Caco-2 (cell line): ENCODE data around the gene TDRD9. TPM values are rescaled to one million over a fixed set of nuclear protein-coding genes. Genes with fewer than 3 reads are reported as not detected.
A peak's percentile ranks its signal among the peaks of the same experiment; 100 is the strongest.

Experiments
- BruUV-seq: library from RNA; stranded (reverse); fragments of 400-500 nt; replicated peaks from 2 replicates; lab custom pipeline; 2021; lab: Mats Ljungman, UMichigan
- CTCF ChIA-PET: fragments of 300-600 bp; sonication (Branson Sonifier 250); formaldehyde crosslinking; loops from one replicate; lab custom pipeline; 2022; ENCODE audit warnings: antibody characterized with exemption; lab: Charles Lee
- POLR2A ChIA-PET: fragments of 300-600 bp; sonication (Branson Sonifier 250); formaldehyde crosslinking; loops from one replicate; lab custom pipeline; 2022; ENCODE audit warnings: antibody characterized with exemption; lab: Charles Lee
- DNase-seq, 2 experiments: peaks; one replicate each; pipeline versions ENCODE4 v3.0.0 to v3.0.0-alpha.2; 2020 to 2022
- H3K27me3 ChIP-seq: replicated peaks from 2 replicates; pipeline ENCODE4 v1.6.0; 2011; ENCODE audit warnings: low read length; ENCODE audit not compliant: control insufficient read depth, insufficient read depth
- H3K36me3 ChIP-seq: 2 replicates; pipeline ENCODE4 v1.5.1; 2011; ENCODE audit warnings: low read length; ENCODE audit not compliant: control insufficient read depth, insufficient read depth
- H3K4me1 ChIP-seq: fragments of 250-450 bp; sonication (Bioruptor Pico); 2 replicates; pipeline ENCODE4 v1.5.1; 2020; ENCODE audit warnings: mild to moderate bottlenecking
- H3K4me3 ChIP-seq: 2 replicates; pipeline ENCODE4 v1.5.1; 2011; ENCODE audit warnings: low read depth, mild to moderate bottlenecking, control low read depth, low read length
- H3K9me3 ChIP-seq: fragments of 250-450 bp; sonication (Bioruptor Pico); 2 replicates; pipeline ENCODE4 v1.5.1; 2020; ENCODE audit warnings: mild to moderate bottlenecking, moderate library complexity
- H3K27ac Mint-ChIP-seq: one replicate; pipeline ENCODE4 v1.8.0; 2022; ENCODE audit warnings: mixed read lengths; ENCODE audit not compliant: unreplicated experiment
- H3K27me3 Mint-ChIP-seq: one replicate; pipeline ENCODE4 v1.8.0; 2022; ENCODE audit warnings: mixed read lengths; ENCODE audit not compliant: insufficient read depth, unreplicated experiment
- H3K36me3 Mint-ChIP-seq: one replicate; pipeline ENCODE4 v1.8.0; 2022; ENCODE audit warnings: mild to moderate bottlenecking, mixed read lengths; ENCODE audit not compliant: insufficient read depth, unreplicated experiment
- H3K4me1 Mint-ChIP-seq: one replicate; pipeline ENCODE4 v1.8.0; 2022; ENCODE audit warnings: low read depth, mixed read lengths; ENCODE audit not compliant: unreplicated experiment
- H3K4me3 Mint-ChIP-seq: one replicate; pipeline ENCODE4 v1.8.0; 2022; ENCODE audit warnings: mild to moderate bottlenecking, moderate library complexity, mixed read lengths; ENCODE audit not compliant: unreplicated experiment
- H3K9me3 Mint-ChIP-seq: one replicate; pipeline ENCODE4 v1.8.0; 2022; ENCODE audit warnings: mixed read lengths; ENCODE audit not compliant: unreplicated experiment
- CTCF ChIP-seq, 2 experiments: fragments of 200-600 bp in 1 of 2; IDR thresholded peaks; 1 replicate in 1 of 2; 2 replicates in 1 of 2; pipeline versions ENCODE4 v1.5.1 to v1.8.0; 2011 to 2022; ENCODE audit warnings: antibody characterized with exemption in 1 of 2, control low read depth in 1 of 2, inconsistent platforms in 1 of 2, low read depth in 1 of 2, low read length in 1 of 2, mild to moderate bottlenecking in 1 of 2, moderate library complexity in 1 of 2; ENCODE audit not compliant: insufficient read depth in 1 of 2, severe bottlenecking in 1 of 2, unreplicated experiment in 1 of 2
- intact Hi-C: fragments of 100-400 bp; cut with micrococcal nuclease; formaldehyde crosslinking; loops from one replicate; pipeline ENCODE4 v1.10.0; 2022; ENCODE audit not compliant: unreplicated experiment
- total RNA-seq: library from RNA; stranded (reverse); gene quantifications from 2 replicates; pipeline ENCODE4 v1.2.3, GENCODE V29; 2022

Gene TDRD9
- total RNA-seq, 1 experiment from 2014 or later = not detected

- BruUV-seq = no TSS peak
- no peak overlapping the region for H3K4me3 Mint-ChIP-seq
- no peaks in the 10 kb centered on the region for H3K9me3 ChIP-seq
- H3K36me3 Mint-ChIP-seq = no peaks in the 10 kb centered on the region
- peaks cover 17% of the 10 kb centered on the region for H3K4me1 ChIP-seq
- no peaks in the 10 kb centered on the region for H3K27me3 Mint-ChIP-seq
- no peak for TF ChIP-seq CTCF (IDR thresholded peaks at IDR 0.05; ENCODE audit: insufficient read depth in 1 of 2, low read depth in 1 of 2, low read length in 1 of 2, severe bottlenecking in 1 of 2, unreplicated experiment in 1 of 2)
- POLR2A ChIA-PET = interaction anchor here (0.6 kb wide), 1 partner anchor 17 kb away, joined by 4 read pairs; no protein-coding TSS in a partner anchor
- peaks cover 14% of the 10 kb centered on the region for H3K4me1 Mint-ChIP-seq
- CTCF ChIA-PET = no interaction called here
- H3K27me3 ChIP-seq = no peaks in the 10 kb centered on the region
- no peaks in the 10 kb centered on the region for H3K9me3 Mint-ChIP-seq
- DNase-seq = no peak
- H3K36me3 ChIP-seq = no peaks in the 10 kb centered on the region
- no peak overlapping the region for H3K27ac Mint-ChIP-seq
- intact Hi-C loops = no loop called here
- no peak overlapping the region for H3K4me3 ChIP-seq
These were observed 3.2 kb downstream of the TDRD9 start for GRCh38 chr14:103931422-103931821.

- ChIA-PET POLR2A (no interaction called here), CTCF (no interaction called here)
- no peak for TF ChIP-seq CTCF (IDR thresholded peaks at IDR 0.05; ENCODE audit: insufficient read depth in 1 of 2, low read depth in 1 of 2, low read length in 1 of 2, severe bottlenecking in 1 of 2, unreplicated experiment in 1 of 2)
- no peaks in the 10 kb centered on the region for H3K36me3 ChIP-seq
- intact Hi-C loops = no loop called here
- H3K9me3 ChIP-seq = no peaks in the 10 kb centered on the region
- Mint-ChIP-seq H3K27me3 (no peaks in the 10 kb centered on the region), H3K27ac (peak overlapping the region; percentile 20), H3K4me1 (peaks cover 14% of the 10 kb centered on the region), H3K36me3 (no peaks in the 10 kb centered on the region), H3K4me3 (no peak overlapping the region), H3K9me3 (no peaks in the 10 kb centered on the region)
- H3K27me3 ChIP-seq = no peaks in the 10 kb centered on the region
- peaks cover 17% of the 10 kb centered on the region for H3K4me1 ChIP-seq
- no peak for DNase-seq
- BruUV-seq = no TSS peak
- no peak overlapping the region for H3K4me3 ChIP-seq
These were observed 4.7 kb downstream of the TDRD9 start for GRCh38 chr14:103932791-103933490.

- no peaks in the 10 kb centered on the region for H3K27me3 ChIP-seq
- H3K4me1 ChIP-seq = peaks cover 17% of the 10 kb centered on the region
- no peak overlapping the region for H3K27ac Mint-ChIP-seq
- POLR2A ChIA-PET = no interaction called here
- H3K9me3 ChIP-seq = no peaks in the 10 kb centered on the region
- no peak overlapping the region for H3K4me3 ChIP-seq
- H3K36me3 Mint-ChIP-seq = no peaks in the 10 kb centered on the region
- H3K27me3 Mint-ChIP-seq = peaks cover 2% of the 10 kb centered on the region
- H3K4me1 Mint-ChIP-seq = peaks cover 14% of the 10 kb centered on the region
- H3K36me3 ChIP-seq = no peaks in the 10 kb centered on the region
- H3K4me3 Mint-ChIP-seq = no peak overlapping the region
- no peak for DNase-seq
- CTCF ChIA-PET = no interaction called here
- intact Hi-C loops = no loop called here
- H3K9me3 Mint-ChIP-seq = no peaks in the 10 kb centered on the region
- TF ChIP-seq CTCF (IDR thresholded peaks at IDR 0.05; ENCODE audit: insufficient read depth in 1 of 2, low read depth in 1 of 2, low read length in 1 of 2, severe bottlenecking in 1 of 2, unreplicated experiment in 1 of 2) = no peak
- no TSS peak for BruUV-seq
These were observed 6.8 kb downstream of the TDRD9 start for GRCh38 chr14:103935102-103935501.
